GM21717 (cell line): ENCODE data around the gene NFATC4.

Experiments used
- ATAC-seq: cut with Tn5 transposase; IDR thresholded peaks from one replicate; pipeline ENCODE4 v1.9.1; 2021; ENCODE audit warnings: mild to moderate bottlenecking, moderate library complexity; ENCODE audit not compliant: unreplicated experiment

Gene NFATC4

GRCh38 chr14:24427537-24428508 lies 59.8 kb downstream of the NFATC4 start:
- no peak for ATAC-seq

DNA sequence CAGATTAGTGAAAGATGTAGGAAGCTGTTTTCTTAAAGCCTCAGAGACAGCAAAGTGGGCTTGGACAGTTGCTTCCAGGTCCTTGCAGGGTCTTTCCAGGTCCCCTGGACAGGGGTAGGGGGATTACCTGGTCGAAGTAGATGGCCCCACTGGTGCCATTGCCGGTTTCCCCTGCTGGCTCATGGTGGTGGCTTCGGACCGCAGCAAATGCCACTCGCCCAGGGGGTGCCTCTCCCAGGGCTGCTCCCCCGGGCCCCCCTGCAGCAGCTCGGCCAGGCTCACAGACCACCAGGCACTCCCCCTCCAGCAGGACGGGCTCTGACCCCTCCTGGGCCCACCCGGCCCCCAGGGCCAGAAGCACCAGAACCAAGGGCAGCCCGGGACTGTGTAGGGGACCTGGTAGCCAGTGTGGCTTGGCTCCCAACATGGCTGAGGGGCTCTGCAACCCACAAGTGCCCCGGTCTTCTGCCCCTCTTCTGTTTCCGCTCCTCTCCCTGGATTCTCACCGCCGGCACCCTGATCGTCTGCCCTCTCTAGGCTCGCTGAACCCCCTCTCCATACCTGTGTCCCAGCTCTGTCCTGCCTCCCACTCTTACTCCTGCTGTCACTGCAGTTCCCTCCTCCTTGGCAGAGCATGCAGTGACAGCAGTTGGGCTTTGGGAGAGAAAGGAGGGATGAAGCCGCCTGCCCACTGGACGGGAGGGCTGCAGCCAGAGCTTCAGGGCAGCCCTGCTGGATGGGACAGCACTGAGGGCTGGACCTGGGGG lies 60.8 kb downstream of the NFATC4 start:
- no peak for ATAC-seq
